WTC11 (cell line): Measurements from ENCODE around the gene TMEM134. TPM values are rescaled to one million over a fixed set of nuclear protein-coding genes. Genes with fewer than 3 reads are reported as not detected.

Source experiments
- ELF4 ChIP-seq: sonication (generic); formaldehyde crosslinking; IDR thresholded peaks from 2 replicates; pipeline ENCODE4 v1.8.1; 2022; ENCODE audit warnings: low read depth, mild to moderate bottlenecking, moderate library complexity, missing genetic modification reagents
- FOXK1 ChIP-seq: sonication (generic); formaldehyde crosslinking; IDR thresholded peaks from 2 replicates; pipeline ENCODE4 v1.8.0; 2022; ENCODE audit warnings: mild to moderate bottlenecking, moderate library complexity, missing genetic modification reagents
- FOXP1 ChIP-seq: sonication (generic); formaldehyde crosslinking; IDR thresholded peaks from 2 replicates; pipeline ENCODE4 v1.8.0; 2022; ENCODE audit warnings: missing genetic modification reagents, mild to moderate bottlenecking, moderate library complexity, borderline replicate concordance
- GRHL2 ChIP-seq: fragments of 250-450 bp; sonication (Bioruptor Pico); IDR thresholded peaks from 2 replicates; pipeline ENCODE4 v1.8.0; 2022; ENCODE audit warnings: mild to moderate bottlenecking, moderate library complexity; ENCODE audit not compliant: insufficient replicate concordance, severe bottlenecking
- IRF2 ChIP-seq: sonication (generic); formaldehyde crosslinking; IDR thresholded peaks from 2 replicates; pipeline ENCODE4 v1.8.0; 2022; ENCODE audit warnings: low read depth, missing genetic modification reagents, borderline replicate concordance
- KAT7 ChIP-seq: sonication (generic); formaldehyde crosslinking; IDR thresholded peaks from 2 replicates; pipeline ENCODE4 v1.8.1; 2023; ENCODE audit warnings: missing genetic modification reagents, mild to moderate bottlenecking, borderline replicate concordance
- NFATC4 ChIP-seq: fragments of 250-450 bp; sonication (Bioruptor Pico); IDR thresholded peaks from 2 replicates; pipeline ENCODE4 v1.9.0; 2021; ENCODE audit warnings: mild to moderate bottlenecking
- NR1H2 ChIP-seq: sonication (generic); formaldehyde crosslinking; IDR thresholded peaks from 2 replicates; pipeline ENCODE4 v1.9.0; 2021; ENCODE audit warnings: mild to moderate bottlenecking, moderate library complexity, missing genetic modification reagents
- PRRX2 ChIP-seq: fragments of 250-450 bp; sonication (Bioruptor Pico); IDR thresholded peaks from 2 replicates; pipeline ENCODE4 v1.8.0; 2021; ENCODE audit warnings: mild to moderate bottlenecking
- SOX15 ChIP-seq: fragments of 250-450 bp; sonication (Bioruptor Pico); IDR thresholded peaks from 2 replicates; pipeline ENCODE4 v1.9.0; 2021; ENCODE audit warnings: mild to moderate bottlenecking
- ZBTB21 ChIP-seq: sonication (generic); formaldehyde crosslinking; IDR thresholded peaks from 2 replicates; pipeline ENCODE4 v1.8.1; 2023; ENCODE audit warnings: mild to moderate bottlenecking, missing genetic modification reagents, borderline replicate concordance
- ZNF671 ChIP-seq: fragments of 250-450 bp; sonication (Bioruptor Pico); IDR thresholded peaks from 2 replicates; pipeline ENCODE4 v1.8.0; 2021; ENCODE audit warnings: mild to moderate bottlenecking
- total RNA-seq: library from RNA; stranded (reverse); gene quantifications from 3 replicates; pipeline ENCODE4 v1.2.3, GENCODE V29; 2021
- TF ChIP-seq, protein P1 (sequence below): sonication (generic); formaldehyde crosslinking; IDR thresholded peaks from 2 replicates; pipeline ENCODE4 v1.8.0; 2022; ENCODE audit warnings: mild to moderate bottlenecking, missing genetic modification reagents
- TF ChIP-seq, protein P2 (sequence below): sonication (generic); formaldehyde crosslinking; IDR thresholded peaks from 2 replicates; pipeline ENCODE4 v1.8.1; 2023; ENCODE audit warnings: mild to moderate bottlenecking, missing genetic modification reagents, moderate library complexity
- TF ChIP-seq, protein P3 (sequence below): sonication (generic); formaldehyde crosslinking; IDR thresholded peaks from 2 replicates; pipeline ENCODE4 v1.8.0; 2023; ENCODE audit warnings: mild to moderate bottlenecking, missing genetic modification reagents
- TF ChIP-seq, protein P4 (sequence below): fragments of 250-450 bp; sonication (Bioruptor Pico); IDR thresholded peaks from 2 replicates; pipeline ENCODE4 v1.9.0; 2021; ENCODE audit warnings: mild to moderate bottlenecking, borderline replicate concordance
- TF ChIP-seq, protein P5 (sequence below): fragments of 250-450 bp; sonication (Bioruptor Pico); conservative IDR thresholded peaks from 2 replicates; pipeline ENCODE4 v1.9.0; 2021; ENCODE audit warnings: mild to moderate bottlenecking

TMEM134 gene
- total RNA-seq, 1 experiment from 2014 or later, result 55.6 TPM

DNA sequence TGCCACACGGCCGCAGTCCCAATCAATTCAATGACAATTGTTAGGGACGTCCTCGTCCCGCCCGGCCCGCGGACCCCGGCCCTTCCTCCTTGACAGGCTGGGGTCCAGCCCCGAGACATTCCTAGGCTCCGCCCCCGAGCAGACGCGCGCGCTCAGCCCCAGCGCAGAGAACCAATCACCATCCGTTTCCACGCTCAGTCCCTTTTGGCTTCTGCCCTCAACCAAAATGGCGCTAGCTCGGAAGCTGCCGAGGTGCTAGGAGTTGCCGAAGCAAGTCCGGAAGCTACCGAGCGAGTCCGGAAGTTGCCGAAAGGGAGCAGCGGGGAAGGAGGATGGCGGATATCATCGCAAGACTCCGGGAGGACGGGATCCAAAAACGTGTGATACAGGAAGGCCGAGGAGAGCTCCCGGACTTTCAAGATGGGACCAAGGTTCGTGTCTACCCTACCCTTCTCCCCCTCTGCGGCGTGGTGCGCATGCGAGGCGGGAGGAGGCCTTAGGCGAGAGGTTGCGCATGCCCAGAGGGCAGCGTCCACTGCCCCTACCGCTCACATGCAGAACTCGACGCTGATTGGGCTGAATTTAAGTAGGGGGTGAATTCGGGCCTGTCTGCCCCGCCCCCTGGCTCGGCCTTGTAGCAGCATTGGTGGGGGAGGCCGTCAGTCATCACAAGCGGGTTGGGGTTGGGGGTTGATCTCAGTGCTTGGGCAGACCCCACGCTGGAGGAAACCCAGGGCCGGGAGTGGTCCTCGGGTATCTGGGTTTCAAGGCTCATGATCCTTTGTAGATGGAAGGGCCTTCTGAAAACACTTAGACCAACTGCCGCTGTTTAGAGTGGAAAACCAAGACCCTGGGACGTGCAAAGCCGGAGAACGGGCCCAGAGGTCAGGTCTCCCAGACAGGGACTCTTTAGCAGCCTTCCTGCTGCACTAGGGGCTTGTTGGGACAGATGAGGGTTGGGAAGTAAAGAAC is 14.1 kb upstream of the TMEM134 start, which contains the start of gene AIP (continued):
- TF ChIP-seq, protein P1, sequence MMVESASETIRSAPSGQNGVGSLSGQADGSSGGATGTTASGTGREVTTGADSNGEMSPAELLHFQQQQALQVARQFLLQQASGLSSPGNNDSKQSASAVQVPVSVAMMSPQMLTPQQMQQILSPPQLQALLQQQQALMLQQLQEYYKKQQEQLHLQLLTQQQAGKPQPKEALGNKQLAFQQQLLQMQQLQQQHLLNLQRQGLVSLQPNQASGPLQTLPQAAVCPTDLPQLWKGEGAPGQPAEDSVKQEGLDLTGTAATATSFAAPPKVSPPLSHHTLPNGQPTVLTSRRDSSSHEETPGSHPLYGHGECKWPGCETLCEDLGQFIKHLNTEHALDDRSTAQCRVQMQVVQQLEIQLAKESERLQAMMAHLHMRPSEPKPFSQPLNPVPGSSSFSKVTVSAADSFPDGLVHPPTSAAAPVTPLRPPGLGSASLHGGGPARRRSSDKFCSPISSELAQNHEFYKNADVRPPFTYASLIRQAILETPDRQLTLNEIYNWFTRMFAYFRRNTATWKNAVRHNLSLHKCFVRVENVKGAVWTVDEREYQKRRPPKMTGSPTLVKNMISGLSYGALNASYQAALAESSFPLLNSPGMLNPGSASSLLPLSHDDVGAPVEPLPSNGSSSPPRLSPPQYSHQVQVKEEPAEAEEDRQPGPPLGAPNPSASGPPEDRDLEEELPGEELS (CRISPR knock-in tag), result peak; percentile 99
- TF ChIP-seq IRF2 (no peak), ZNF671 (no peak), SOX15 (CRISPR knock-in tag) (no peak), FOXK1 (CRISPR knock-in tag) (peak; percentile 97), ZBTB21 (peak; percentile 92; the same call in 1 of the 2 replicates), PRRX2 (CRISPR knock-in tag) (no peak), KAT7 (no peak), FOXP1 (CRISPR knock-in tag) (peak; percentile 98), NR1H2 (CRISPR knock-in tag) (0 out of 2 replicates have a peak, but pooled peaks have one; percentile 65), ELF4 (0 out of 2 replicates have a peak, but pooled peaks have one; percentile 81), GRHL2 (CRISPR knock-in tag) (no peak), NFATC4 (CRISPR knock-in tag) (no peak)
- TF ChIP-seq, protein P2, sequence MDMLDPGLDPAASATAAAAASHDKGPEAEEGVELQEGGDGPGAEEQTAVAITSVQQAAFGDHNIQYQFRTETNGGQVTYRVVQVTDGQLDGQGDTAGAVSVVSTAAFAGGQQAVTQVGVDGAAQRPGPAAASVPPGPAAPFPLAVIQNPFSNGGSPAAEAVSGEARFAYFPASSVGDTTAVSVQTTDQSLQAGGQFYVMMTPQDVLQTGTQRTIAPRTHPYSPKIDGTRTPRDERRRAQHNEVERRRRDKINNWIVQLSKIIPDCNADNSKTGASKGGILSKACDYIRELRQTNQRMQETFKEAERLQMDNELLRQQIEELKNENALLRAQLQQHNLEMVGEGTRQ (CRISPR knock-in tag), result no peak; the same call in 1 of the 2 replicates
- TF ChIP-seq, protein P3, sequence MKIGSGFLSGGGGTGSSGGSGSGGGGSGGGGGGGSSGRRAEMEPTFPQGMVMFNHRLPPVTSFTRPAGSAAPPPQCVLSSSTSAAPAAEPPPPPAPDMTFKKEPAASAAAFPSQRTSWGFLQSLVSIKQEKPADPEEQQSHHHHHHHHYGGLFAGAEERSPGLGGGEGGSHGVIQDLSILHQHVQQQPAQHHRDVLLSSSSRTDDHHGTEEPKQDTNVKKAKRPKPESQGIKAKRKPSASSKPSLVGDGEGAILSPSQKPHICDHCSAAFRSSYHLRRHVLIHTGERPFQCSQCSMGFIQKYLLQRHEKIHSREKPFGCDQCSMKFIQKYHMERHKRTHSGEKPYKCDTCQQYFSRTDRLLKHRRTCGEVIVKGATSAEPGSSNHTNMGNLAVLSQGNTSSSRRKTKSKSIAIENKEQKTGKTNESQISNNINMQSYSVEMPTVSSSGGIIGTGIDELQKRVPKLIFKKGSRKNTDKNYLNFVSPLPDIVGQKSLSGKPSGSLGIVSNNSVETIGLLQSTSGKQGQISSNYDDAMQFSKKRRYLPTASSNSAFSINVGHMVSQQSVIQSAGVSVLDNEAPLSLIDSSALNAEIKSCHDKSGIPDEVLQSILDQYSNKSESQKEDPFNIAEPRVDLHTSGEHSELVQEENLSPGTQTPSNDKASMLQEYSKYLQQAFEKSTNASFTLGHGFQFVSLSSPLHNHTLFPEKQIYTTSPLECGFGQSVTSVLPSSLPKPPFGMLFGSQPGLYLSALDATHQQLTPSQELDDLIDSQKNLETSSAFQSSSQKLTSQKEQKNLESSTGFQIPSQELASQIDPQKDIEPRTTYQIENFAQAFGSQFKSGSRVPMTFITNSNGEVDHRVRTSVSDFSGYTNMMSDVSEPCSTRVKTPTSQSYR (CRISPR knock-in tag), result peak; percentile 97
- TF ChIP-seq, protein P4, sequence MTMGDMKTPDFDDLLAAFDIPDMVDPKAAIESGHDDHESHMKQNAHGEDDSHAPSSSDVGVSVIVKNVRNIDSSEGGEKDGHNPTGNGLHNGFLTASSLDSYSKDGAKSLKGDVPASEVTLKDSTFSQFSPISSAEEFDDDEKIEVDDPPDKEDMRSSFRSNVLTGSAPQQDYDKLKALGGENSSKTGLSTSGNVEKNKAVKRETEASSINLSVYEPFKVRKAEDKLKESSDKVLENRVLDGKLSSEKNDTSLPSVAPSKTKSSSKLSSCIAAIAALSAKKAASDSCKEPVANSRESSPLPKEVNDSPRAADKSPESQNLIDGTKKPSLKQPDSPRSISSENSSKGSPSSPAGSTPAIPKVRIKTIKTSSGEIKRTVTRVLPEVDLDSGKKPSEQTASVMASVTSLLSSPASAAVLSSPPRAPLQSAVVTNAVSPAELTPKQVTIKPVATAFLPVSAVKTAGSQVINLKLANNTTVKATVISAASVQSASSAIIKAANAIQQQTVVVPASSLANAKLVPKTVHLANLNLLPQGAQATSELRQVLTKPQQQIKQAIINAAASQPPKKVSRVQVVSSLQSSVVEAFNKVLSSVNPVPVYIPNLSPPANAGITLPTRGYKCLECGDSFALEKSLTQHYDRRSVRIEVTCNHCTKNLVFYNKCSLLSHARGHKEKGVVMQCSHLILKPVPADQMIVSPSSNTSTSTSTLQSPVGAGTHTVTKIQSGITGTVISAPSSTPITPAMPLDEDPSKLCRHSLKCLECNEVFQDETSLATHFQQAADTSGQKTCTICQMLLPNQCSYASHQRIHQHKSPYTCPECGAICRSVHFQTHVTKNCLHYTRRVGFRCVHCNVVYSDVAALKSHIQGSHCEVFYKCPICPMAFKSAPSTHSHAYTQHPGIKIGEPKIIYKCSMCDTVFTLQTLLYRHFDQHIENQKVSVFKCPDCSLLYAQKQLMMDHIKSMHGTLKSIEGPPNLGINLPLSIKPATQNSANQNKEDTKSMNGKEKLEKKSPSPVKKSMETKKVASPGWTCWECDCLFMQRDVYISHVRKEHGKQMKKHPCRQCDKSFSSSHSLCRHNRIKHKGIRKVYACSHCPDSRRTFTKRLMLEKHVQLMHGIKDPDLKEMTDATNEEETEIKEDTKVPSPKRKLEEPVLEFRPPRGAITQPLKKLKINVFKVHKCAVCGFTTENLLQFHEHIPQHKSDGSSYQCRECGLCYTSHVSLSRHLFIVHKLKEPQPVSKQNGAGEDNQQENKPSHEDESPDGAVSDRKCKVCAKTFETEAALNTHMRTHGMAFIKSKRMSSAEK (CRISPR knock-in tag), result no peak
- TF ChIP-seq, protein P5, sequence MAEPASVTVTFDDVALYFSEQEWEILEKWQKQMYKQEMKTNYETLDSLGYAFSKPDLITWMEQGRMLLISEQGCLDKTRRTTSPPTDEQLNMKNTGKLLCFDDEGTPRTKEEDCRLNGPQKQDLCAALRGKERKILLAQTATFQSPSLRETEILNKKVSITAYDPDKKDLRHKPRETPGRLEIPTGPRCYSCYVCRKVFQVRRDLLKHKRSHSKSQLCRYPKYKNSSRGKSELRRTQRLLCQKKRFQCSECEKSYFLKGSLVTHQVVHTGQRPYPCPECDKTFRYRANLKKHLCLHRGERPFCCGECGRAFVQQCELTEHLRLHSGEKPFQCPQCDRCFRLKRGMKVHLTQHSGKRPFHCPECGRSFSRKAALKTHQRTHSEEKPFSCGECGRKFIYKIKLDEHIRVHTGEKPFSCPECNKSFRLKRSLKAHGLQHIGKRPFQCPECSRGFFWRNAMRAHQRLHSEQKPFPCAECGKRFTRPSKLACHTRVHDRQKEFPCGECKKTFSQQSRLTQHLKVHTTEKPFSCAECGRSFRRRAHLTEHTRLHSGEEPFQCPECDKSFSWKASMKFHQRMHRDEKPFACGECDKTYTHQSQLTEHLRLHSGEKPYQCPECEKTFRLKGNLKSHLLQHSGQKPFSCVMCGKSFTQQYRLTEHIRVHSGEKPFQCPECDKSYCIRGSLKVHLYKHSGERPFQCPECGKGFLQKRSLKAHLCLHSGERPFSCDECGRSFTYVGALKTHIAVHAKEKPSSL (CRISPR knock-in tag), result no peak
